ENCODE data around the gene VRK3.

DNA sequence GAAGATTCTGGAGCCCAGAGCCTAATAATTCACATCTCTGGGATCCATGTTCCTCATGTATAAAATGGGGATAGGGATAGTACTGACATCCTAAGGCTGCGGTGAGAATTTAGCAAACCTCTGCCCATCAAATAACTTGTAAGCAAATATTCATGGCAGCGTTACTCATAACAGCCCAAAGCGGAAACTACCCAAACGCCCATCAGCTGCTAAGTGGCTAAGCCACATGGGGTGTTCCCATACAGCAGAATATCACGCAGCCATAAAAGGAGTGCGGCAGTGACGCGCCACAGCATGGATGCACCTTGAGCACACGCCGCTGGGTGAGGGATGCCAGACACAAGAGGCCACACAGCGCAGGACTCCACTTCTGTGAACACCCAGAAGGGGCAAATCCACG is 19.7 kb downstream of the VRK3 start:
- no peak for TF ChIP-seq JUND (IDR thresholded peaks at IDR 0.05)
- TF ChIP-seq, protein P1, sequence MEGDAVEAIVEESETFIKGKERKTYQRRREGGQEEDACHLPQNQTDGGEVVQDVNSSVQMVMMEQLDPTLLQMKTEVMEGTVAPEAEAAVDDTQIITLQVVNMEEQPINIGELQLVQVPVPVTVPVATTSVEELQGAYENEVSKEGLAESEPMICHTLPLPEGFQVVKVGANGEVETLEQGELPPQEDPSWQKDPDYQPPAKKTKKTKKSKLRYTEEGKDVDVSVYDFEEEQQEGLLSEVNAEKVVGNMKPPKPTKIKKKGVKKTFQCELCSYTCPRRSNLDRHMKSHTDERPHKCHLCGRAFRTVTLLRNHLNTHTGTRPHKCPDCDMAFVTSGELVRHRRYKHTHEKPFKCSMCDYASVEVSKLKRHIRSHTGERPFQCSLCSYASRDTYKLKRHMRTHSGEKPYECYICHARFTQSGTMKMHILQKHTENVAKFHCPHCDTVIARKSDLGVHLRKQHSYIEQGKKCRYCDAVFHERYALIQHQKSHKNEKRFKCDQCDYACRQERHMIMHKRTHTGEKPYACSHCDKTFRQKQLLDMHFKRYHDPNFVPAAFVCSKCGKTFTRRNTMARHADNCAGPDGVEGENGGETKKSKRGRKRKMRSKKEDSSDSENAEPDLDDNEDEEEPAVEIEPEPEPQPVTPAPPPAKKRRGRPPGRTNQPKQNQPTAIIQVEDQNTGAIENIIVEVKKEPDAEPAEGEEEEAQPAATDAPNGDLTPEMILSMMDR (IDR thresholded peaks at IDR 0.05; ENCODE audit: low read depth, low read length, missing input control): no peak
- TF ChIP-seq, protein P2, sequence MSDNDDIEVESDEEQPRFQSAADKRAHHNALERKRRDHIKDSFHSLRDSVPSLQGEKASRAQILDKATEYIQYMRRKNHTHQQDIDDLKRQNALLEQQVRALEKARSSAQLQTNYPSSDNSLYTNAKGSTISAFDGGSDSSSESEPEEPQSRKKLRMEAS (IDR thresholded peaks at IDR 0.05): no peak

All from liver (tissue), 3 donors.